LNCaP clone FGC (cell line): ENCODE results near the gene MIS18A.
"Not testable (repeated sequence)": the region's sequence is repeated elsewhere in the genome, so short reads cannot be mapped to it uniquely, and the experiment has no call there.

Source experiments
- DNase-seq: peaks from one replicate; pipeline ENCODE4 v3.0.0-alpha.2; 2011; ENCODE audit warnings: low read depth
- H3K4me3 ChIP-seq: 2 replicates; pipeline ENCODE4 v1.5.1; 2011; ENCODE audit warnings: mild to moderate bottlenecking, low read depth, low read length, control low read depth
- CTCF ChIP-seq: IDR thresholded peaks from 2 replicates; pipeline ENCODE4 v1.5.1; 2012; ENCODE audit warnings: mild to moderate bottlenecking; ENCODE audit not compliant: control insufficient read depth, insufficient read depth; ENCODE audit errors: extremely low read depth

Gene MIS18A

GRCh38 chr21:32312326-32312725 is 33.5 kb upstream of the MIS18A start:
- TF ChIP-seq CTCF = no peak
- no peak overlapping the region for H3K4me3 ChIP-seq
- no peak for DNase-seq

- no peak overlapping the region for H3K4me3 ChIP-seq
- DNase-seq = no peak
- TF ChIP-seq CTCF = no peak
Observed at GRCh38 chr21:32311621-32312020, 32.8 kb upstream of the MIS18A start.

GRCh38 chr21:32310976-32311375 is 32.1 kb upstream of the MIS18A start:
- not testable (repeated sequence) for DNase-seq, H3K4me3 ChIP-seq

GRCh38 chr21:32309906-32310460 is 31.1 kb upstream of the MIS18A start:
- TF ChIP-seq CTCF = no peak
- DNase-seq = no peak
- H3K4me3 ChIP-seq = no peak overlapping the region

- TF ChIP-seq CTCF = no peak
- DNase-seq = no peak
- H3K4me3 ChIP-seq = no peak overlapping the region
Observed at GRCh38 chr21:32308696-32309095, 29.8 kb upstream of the MIS18A start.

- H3K4me3 ChIP-seq = no peak overlapping the region
- TF ChIP-seq CTCF = no peak
- DNase-seq = no peak
Observed at GRCh38 chr21:32307706-32308105, 28.9 kb upstream of the MIS18A start.

GRCh38 chr21:32306021-32306780 is 27.4 kb upstream of the MIS18A start:
- no peak for TF ChIP-seq CTCF
- no peak for DNase-seq
- H3K4me3 ChIP-seq = no peak overlapping the region
